DND-41 (cell line): ENCODE measurements around the gene FAM217B.

Experiments used
- ATAC-seq: fragments of 200-7000 bp; cut with Tn5 transposase; 3 replicates; pipeline ENCODE4 v1.9.1; 2021; ENCODE audit warnings: low read depth; ENCODE audit not compliant: insufficient read depth
- DNase-seq: peaks from one replicate; pipeline ENCODE4 v3.0.0-alpha.2; 2020
- H2AFZ ChIP-seq: 2 replicates; pipeline ENCODE4 v1.6.0; 2012; ENCODE audit warnings: low read depth, low read length
- H3K27ac ChIP-seq: 2 replicates; pipeline ENCODE4 v1.5.1; 2012; ENCODE audit warnings: low read length, inconsistent platforms
- H3K27me3 ChIP-seq: fragments of 200-600 bp; sonication (generic); 2 replicates; pipeline ENCODE4 v1.6.0; 2012; ENCODE audit warnings: low read length, mild to moderate bottlenecking, inconsistent platforms; ENCODE audit not compliant: insufficient read depth, poor library complexity
- H3K36me3 ChIP-seq: 2 replicates; pipeline ENCODE4 v1.5.1; 2012; ENCODE audit warnings: low read length, inconsistent platforms; ENCODE audit not compliant: insufficient read depth
- H3K4me1 ChIP-seq: 2 replicates; pipeline ENCODE4 v1.5.1; 2012; ENCODE audit warnings: mild to moderate bottlenecking, low read length; ENCODE audit not compliant: insufficient read depth
- H3K4me2 ChIP-seq: 2 replicates; pipeline ENCODE4 v1.6.0; 2012; ENCODE audit warnings: mild to moderate bottlenecking, moderate library complexity, low read length, inconsistent platforms; ENCODE audit not compliant: insufficient read depth
- H3K4me3 ChIP-seq, 2 experiments: fragments of 200-600 bp in 1 of 2; shearing (Covaris generic) in 1 of 2; 2 replicates each; pipeline ENCODE4 v1.5.1; 2012 to 2016; ENCODE audit warnings: inconsistent platforms in 2 of 2, low read length in 2 of 2, mild to moderate bottlenecking in 2 of 2, low read depth in 1 of 2, moderate library complexity in 1 of 2
- H3K79me2 ChIP-seq: 2 replicates; pipeline ENCODE4 v1.6.0; 2012; ENCODE audit warnings: low read length, inconsistent platforms; ENCODE audit not compliant: insufficient read depth
- H3K9ac ChIP-seq: 2 replicates; pipeline ENCODE4 v1.6.0; 2012; ENCODE audit warnings: low read depth, mild to moderate bottlenecking, inconsistent platforms, low read length, moderate library complexity
- H3K9me3 ChIP-seq: 2 replicates; pipeline ENCODE4 v1.5.1; 2012; ENCODE audit warnings: low read length, moderate library complexity, mild to moderate bottlenecking, inconsistent platforms; ENCODE audit not compliant: insufficient read depth, severe bottlenecking
- H4K20me1 ChIP-seq: 2 replicates; pipeline ENCODE4 v1.6.0; 2012; ENCODE audit warnings: low read length; ENCODE audit not compliant: insufficient read depth
- CTCF ChIP-seq: IDR thresholded peaks from 2 replicates; pipeline ENCODE4 v1.5.1; 2012; ENCODE audit warnings: borderline replicate concordance, low read length, moderate library complexity, mild to moderate bottlenecking; ENCODE audit not compliant: poor library complexity, severe bottlenecking; ENCODE audit errors: extremely low read depth
- EZH2 ChIP-seq: IDR thresholded peaks from 3 replicates; pipeline ENCODE4 v1.6.1; 2012; ENCODE audit warnings: borderline replicate concordance, low read depth, mild to moderate bottlenecking, moderate library complexity, low read length, inconsistent platforms; ENCODE audit not compliant: severe bottlenecking

FAM217B gene

GRCh38 chr20:59976156-59976782 lies 36.1 kb downstream of the FAM217B start:
- no peaks in the 10 kb centered on the region for H3K27me3 ChIP-seq
- H4K20me1 ChIP-seq, result no peaks in the 10 kb centered on the region
- TF ChIP-seq EZH2 (no peak), CTCF (no peak)
- no peaks in the 10 kb centered on the region for H3K9me3 ChIP-seq
- H3K36me3 ChIP-seq, result no peaks in the 10 kb centered on the region
- ATAC-seq (no peak), DNase-seq (no peak)
- H3K27ac ChIP-seq, result no peak overlapping the region
- H3K9ac ChIP-seq, result no peak overlapping the region
- H3K79me2 ChIP-seq, result no peaks in the 10 kb centered on the region
- no peak overlapping the region for H3K4me3 ChIP-seq
- no peak overlapping the region for H2AFZ ChIP-seq
- H3K4me1 ChIP-seq, result no peaks in the 10 kb centered on the region
- H3K4me2 ChIP-seq, result no peak overlapping the region

GRCh38 chr20:59977086-59977485 lies 36.9 kb downstream of the FAM217B start:
- Histone ChIP-seq H3K9ac (no peak overlapping the region), H3K36me3 (no peaks in the 10 kb centered on the region), H2AFZ (no peak overlapping the region; the same call in 1 of the 2 replicates), H3K27me3 (no peaks in the 10 kb centered on the region), H3K4me1 (no peaks in the 10 kb centered on the region), H3K4me2 (no peak overlapping the region), H3K27ac (no peak overlapping the region), H4K20me1 (no peaks in the 10 kb centered on the region), H3K79me2 (no peaks in the 10 kb centered on the region), H3K4me3 (no peak overlapping the region), H3K9me3 (no peaks in the 10 kb centered on the region)
- ATAC-seq (no peak), DNase-seq (no peak)
- TF ChIP-seq EZH2 (no peak), CTCF (no peak)

- TF ChIP-seq EZH2, result no peak
- no peak for TF ChIP-seq CTCF
- no peaks in the 10 kb centered on the region for H3K9me3 ChIP-seq
- no peak overlapping the region for H3K9ac ChIP-seq
Measured at GRCh38 chr20:59983076-59983475, 42.9 kb downstream of the FAM217B start.

More at GRCh38 chr20:59983076-59983475, 42.9 kb downstream of the FAM217B start:
- DNase-seq, result no peak
- Histone ChIP-seq H4K20me1 (no peaks in the 10 kb centered on the region), H3K27me3 (no peaks in the 10 kb centered on the region), H3K4me2 (no peak overlapping the region), H3K4me3 (no peak overlapping the region), H3K27ac (no peak overlapping the region), H3K4me1 (no peaks in the 10 kb centered on the region), H3K79me2 (no peaks in the 10 kb centered on the region), H2AFZ (no peak overlapping the region), H3K36me3 (no peaks in the 10 kb centered on the region)
- no peak for ATAC-seq
